Motor neuron (in vitro differentiated cells): ENCODE results near the gene CCDC91. TPM values are rescaled to one million over a fixed set of nuclear protein-coding genes. Genes with fewer than 3 reads are reported as not detected.

Source experiments
- ATAC-seq, 8 experiments: fragments of 200-7000 bp; cut with Tn5 transposase; replicated peaks in 6 of 8; 2 replicates each; pipeline ENCODE4 v1.8.0; 2021; ENCODE audit warnings: mild to moderate bottlenecking in 8 of 8, moderate library complexity in 8 of 8
- H3K27ac ChIP-seq, 2 donors: fragments of 250-450 bp; sonication (Bioruptor Pico); 2 replicates each; pipeline ENCODE4 v1.9.0; 2021; ENCODE audit warnings: antibody characterized with exemption in 2 of 2, mild to moderate bottlenecking in 2 of 2, moderate library complexity in 1 of 2
- H3K4me1 ChIP-seq, 2 donors: fragments of 250-450 bp; sonication (Bioruptor Pico); replicated peaks in 1 of 2; 2 replicates each; pipeline ENCODE4 v1.6.1; 2021; ENCODE audit warnings: antibody characterized with exemption in 2 of 2, mild to moderate bottlenecking in 2 of 2, moderate library complexity in 1 of 2
- H3K4me3 ChIP-seq, 5 donors: fragments of 250-450 bp; sonication (Bioruptor Pico); 2 replicates each; pipeline ENCODE4 v1.9.0; 2021; ENCODE audit warnings: antibody characterized with exemption in 5 of 5, mild to moderate bottlenecking in 5 of 5, moderate library complexity in 4 of 5
- WGBS, 10 experiments: fragments of 450-650 bp; shearing (Covaris generic); methylation state at CpG; one replicate each; pipeline ENCODE4 v1.0.0; 2022; 5-methylcytosine and 5-hydroxymethylcytosine counted together
- in situ Hi-C, 9 experiments: fragments of 400-800 bp; cut with MboI; loops; one replicate each; pipeline ENCODE4 v1.15.0; 2021; ENCODE audit warnings: low sequenced_read_pairs in 9 of 9, low pct_unique_long_range_greater_than_20kb in 2 of 9; ENCODE audit not compliant: unreplicated experiment in 9 of 9
- total RNA-seq, 8 experiments: library from RNA; unstranded; fragments of 300-600 nt; gene quantifications; 2 replicates each; pipeline versions ENCODE4 v1.2.3 to v1.2.4, GENCODE V29; 2022

The CCDC91 gene
- total RNA-seq, 8 experiments from 2014 or later, result 21.6 to 42.3 (median 30.2) TPM

DNA sequence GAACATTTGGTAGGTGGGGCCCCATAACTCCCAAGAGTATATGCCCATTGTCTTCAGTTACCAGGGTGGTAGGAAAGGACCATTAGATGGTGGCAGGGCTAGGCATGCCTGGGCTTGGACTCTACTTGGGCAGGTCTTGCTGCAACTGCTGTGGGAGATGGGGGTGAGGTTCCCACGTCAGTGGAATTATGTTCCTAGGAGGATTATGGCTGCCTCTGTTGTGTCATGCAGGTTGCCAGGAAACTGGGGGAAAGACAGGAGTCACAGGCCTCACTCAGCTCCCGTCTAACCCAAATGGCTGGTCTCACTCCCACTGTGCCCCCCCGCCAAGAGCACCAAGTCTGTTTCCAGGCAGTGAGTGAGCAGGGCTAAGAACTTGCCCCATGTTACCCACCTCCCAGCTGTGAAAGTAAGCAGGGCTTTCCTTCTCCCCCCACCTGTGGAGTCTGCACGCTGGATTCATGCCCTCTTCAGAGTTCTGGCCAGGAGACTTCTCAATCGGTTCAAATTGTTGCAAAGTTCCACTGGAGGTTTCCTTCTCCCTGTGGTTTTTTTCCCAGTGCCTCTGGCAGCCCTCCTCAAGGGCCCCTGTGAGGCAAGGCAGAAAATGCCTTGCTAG lies 337.5 kb downstream of the CCDC91 start:
- no peak overlapping the region for H3K27ac ChIP-seq
- no peak overlapping the region for H3K4me3 ChIP-seq
- no peaks in the 10 kb centered on the region for H3K4me1 ChIP-seq
- no peak for ATAC-seq
- in situ Hi-C loops, result no loop called here
- 80 to 100% (median 100%) methylated on average over 1 to 2 of the region's 5 CpGs; no CpG with 5 or more reads in 4 of the 10 experiments for WGBS, 10 experiments

DNA sequence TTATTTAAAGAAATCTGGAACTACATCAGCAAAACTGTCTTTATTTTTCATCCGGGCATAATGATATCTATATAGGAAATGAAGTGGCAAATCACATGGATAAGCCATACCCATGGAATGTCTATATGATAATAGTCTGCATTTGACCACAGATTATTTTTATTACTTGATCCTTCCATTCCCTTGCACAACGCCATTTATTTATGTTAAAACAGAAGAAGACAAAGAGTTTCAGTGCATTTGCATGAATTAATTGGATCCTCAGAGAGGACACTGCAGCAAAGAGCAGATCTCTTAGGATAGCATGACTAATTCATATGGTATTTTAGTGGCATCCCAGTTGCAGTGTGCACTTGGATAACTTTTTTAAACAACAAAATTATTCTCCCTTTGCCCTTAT lies 345.0 kb downstream of the CCDC91 start:
- WGBS, 10 experiments, result 0 to 100% (median 70%) methylated on average over 1 to 2 of the region's 2 CpGs; no CpG with 5 or more reads in 3 of the 10 experiments
- no peak overlapping the region for H3K4me3 ChIP-seq
- peak in 3 of 8 experiments; percentile 30 to 36 (median 33) for ATAC-seq
- in situ Hi-C loops, result no loop called here
- H3K27ac ChIP-seq, result no peak overlapping the region
- no peaks in the 10 kb centered on the region for H3K4me1 ChIP-seq

- 42 to 100% (median 95%) methylated on average over 1 to 2 of the region's 2 CpGs for WGBS, 10 experiments
- no peak for ATAC-seq
- Histone ChIP-seq H3K4me3 (no peak overlapping the region), H3K4me1 (no peaks in the 10 kb centered on the region), H3K27ac (no peak overlapping the region)
- in situ Hi-C loops, result no loop called here
These were observed 345.8 kb downstream of the CCDC91 start for GRCh38 chr12:28536088-28536487.

DNA sequence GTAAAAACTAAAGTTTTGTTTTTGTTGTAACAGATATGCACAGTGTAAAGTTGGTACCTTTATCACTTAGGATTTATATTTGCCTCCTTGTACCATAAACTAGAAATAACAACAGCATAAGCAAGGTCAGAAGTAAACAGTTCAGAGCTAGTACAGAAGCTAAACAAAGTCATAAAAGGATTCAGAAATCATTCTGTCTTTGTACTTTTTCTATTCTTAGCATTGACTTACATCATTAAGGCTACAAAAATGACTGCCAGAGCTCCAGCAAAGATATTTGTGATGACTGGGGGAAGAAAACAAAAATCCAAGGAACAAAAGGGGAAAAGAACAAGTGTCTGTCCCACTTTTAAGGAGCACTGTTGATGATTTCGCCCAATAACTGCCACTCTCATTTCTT lies 347.2 kb downstream of the CCDC91 start:
- in situ Hi-C loops, result no loop called here
- H3K27ac ChIP-seq, result no peak overlapping the region
- 71 to 100% (median 90%) methylated on average over 1 of the region's 1 CpG; no CpG with 5 or more reads in 3 of the 10 experiments for WGBS, 10 experiments
- no peaks in the 10 kb centered on the region for H3K4me1 ChIP-seq
- no peak for ATAC-seq
- H3K4me3 ChIP-seq, result no peak overlapping the region

GRCh38 chr12:28539691-28540323 lies 349.6 kb downstream of the CCDC91 start:
- Histone ChIP-seq H3K4me1 (no peaks in the 10 kb centered on the region), H3K4me3 (no peak overlapping the region), H3K27ac (no peak overlapping the region)
- in situ Hi-C loops, result no loop called here
- 18 to 100% (median 93%) methylated on average over 1 to 4 of the region's 4 CpGs for WGBS, 10 experiments
- no peak for ATAC-seq

DNA sequence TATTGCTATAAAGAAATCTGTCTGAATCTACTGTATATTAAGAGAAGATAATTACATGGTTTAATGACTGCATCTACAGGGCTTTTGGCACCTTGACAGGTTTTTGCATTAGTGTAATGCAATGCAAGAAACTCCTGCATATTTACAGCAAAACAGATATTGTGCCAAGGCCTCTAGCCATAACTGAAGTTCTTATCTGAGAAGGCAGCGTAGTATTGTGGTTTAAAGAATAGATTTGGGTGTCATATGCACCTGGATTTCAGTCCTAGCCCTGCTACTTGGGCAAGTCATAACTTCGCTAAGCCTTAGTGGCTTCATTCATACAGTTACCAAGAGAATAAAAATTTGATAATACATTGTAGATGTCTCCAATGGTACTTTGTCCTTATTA lies 350.1 kb downstream of the CCDC91 start:
- WGBS, 10 experiments, result 60 to 100% (median 100%) methylated on average over 1 to 2 of the region's 2 CpGs; no CpG with 5 or more reads in 3 of the 10 experiments
- in situ Hi-C loops, result no loop called here
- peak in 3 of 8 experiments; percentile 52 to 69 (median 68) for ATAC-seq
- no peak overlapping the region for H3K4me3 ChIP-seq
- no peaks in the 10 kb centered on the region for H3K4me1 ChIP-seq
- H3K27ac ChIP-seq, result no peak overlapping the region

DNA sequence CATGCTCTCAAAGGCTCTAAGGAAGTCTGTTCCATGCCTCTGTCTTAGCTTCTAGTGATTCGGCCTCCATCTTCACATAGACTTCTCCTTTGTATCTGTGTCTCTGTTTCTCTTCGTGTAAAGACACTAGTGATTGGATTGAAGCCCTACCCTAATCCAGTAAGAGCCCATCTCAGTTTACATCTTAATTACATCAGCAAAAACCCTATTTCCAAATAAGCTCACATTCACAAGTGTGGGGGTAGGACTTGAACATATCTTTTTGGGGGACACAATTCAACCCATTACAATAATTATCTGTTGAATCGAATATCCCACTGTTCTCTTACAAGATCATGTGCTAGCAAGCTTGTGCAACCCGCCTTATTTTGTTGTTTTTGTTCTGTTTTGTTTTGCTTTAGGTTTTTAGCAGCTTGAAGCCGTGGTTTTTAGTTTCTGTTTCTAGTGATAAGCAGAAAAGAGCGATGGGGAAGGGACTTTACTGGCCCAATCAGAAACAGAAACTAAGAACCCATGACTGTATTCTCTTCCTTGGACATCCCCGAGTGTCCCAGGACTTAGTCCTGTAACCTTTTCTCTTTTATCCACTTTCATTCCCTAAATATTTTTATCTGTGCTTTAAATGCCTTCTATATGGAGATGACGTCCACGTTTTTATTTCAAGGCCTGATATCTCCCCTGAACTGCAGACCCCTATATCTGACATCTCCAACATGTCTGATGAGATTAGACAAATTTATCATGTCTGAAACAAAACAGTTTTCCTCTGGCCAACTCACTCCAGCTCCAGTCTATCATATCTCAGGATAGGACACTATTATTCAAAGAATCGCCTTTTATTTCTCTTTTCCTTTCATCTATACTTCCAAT lies 353.0 kb downstream of the CCDC91 start:
- Histone ChIP-seq H3K27ac (no peak overlapping the region), H3K4me1 (no peaks in the 10 kb centered on the region), H3K4me3 (no peak overlapping the region)
- no peak for ATAC-seq
- in situ Hi-C loops, result no loop called here
- WGBS, 10 experiments, result 77 to 96% (median 91%) methylated on average over 6 to 10 of the region's 10 CpGs

GRCh38 chr12:28550757-28551704 lies 360.8 kb downstream of the CCDC91 start:
- peak in 5 of 8 experiments; percentile 38 to 87 (median 61) for ATAC-seq
- no peaks in the 10 kb centered on the region for H3K4me1 ChIP-seq
- no peak overlapping the region for H3K4me3 ChIP-seq
- in situ Hi-C loops, result no loop called here
- no peak overlapping the region for H3K27ac ChIP-seq
- WGBS, 10 experiments, result 0 to 94% (median 65%) methylated on average over 1 to 4 of the region's 4 CpGs

DNA sequence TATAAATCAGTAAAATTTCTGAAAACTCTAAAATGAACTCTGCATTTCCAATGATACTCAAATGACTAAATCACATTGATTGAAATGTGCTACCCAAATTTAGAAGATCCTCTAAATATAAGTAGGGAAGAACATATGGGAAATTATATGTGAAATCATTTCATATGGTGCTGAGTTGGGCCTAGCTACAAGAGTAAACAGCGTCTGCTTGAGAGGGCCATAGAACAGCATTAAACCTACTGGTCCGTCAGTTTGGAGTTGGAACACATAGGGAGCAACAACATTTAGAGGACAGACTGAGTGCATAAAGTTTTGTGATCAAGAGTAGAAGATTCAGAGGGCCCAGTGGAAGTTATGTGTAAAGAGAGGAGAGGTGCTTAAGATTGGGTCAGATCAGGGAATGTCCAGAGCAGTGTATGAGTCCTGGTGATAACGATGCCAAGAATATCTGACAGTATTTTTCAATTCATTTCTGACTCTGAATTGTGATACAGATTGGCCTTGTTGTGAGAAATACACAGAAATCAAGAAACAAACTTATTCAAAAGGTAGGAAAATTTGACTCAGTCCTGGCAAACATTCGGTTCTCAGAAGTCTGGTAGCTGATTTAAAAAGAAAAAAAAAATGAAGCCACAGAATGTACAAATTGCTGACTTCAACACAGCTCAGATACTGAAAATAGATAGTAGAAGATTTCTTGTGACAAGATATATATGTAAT lies 362.2 kb downstream of the CCDC91 start:
- no peaks in the 10 kb centered on the region for H3K4me1 ChIP-seq
- ATAC-seq, result no peak
- H3K27ac ChIP-seq, result no peak overlapping the region
- no peak overlapping the region for H3K4me3 ChIP-seq
- 38 to 100% (median 98%) methylated on average over 1 to 4 of the region's 4 CpGs for WGBS, 10 experiments
- in situ Hi-C loops, result no loop called here

GRCh38 chr12:28555748-28556147 lies 365.5 kb downstream of the CCDC91 start:
- 0 to 100% (median 91%) methylated on average over 1 to 4 of the region's 4 CpGs; no CpG with 5 or more reads in 2 of the 10 experiments for WGBS, 10 experiments
- Histone ChIP-seq H3K4me1 (no peaks in the 10 kb centered on the region), H3K4me3 (no peak overlapping the region), H3K27ac (no peak overlapping the region)
- peak in 1 of 8 experiments; percentile 38 for ATAC-seq
- in situ Hi-C loops, result no loop called here

DNA sequence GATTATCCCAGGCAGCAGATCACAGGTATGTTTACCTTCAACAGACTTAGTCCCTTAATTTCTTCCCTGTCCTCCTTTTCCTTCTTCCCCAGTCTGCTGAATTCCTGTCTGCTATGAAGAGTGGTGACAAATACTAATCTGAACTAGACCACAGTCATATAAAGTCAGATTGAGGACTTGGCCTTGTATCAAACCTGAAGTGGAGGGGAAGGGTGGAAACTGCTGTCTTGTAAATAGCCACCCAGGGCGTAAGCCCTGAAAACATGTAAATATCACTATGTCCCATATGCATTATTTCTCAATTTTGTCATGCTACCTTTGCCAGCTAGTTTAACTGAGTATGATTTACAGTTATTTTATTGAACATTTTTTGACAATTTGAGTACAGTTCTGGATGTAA lies 368.0 kb downstream of the CCDC91 start:
- Histone ChIP-seq H3K4me3 (no peak overlapping the region), H3K4me1 (no peaks in the 10 kb centered on the region)

DNA sequence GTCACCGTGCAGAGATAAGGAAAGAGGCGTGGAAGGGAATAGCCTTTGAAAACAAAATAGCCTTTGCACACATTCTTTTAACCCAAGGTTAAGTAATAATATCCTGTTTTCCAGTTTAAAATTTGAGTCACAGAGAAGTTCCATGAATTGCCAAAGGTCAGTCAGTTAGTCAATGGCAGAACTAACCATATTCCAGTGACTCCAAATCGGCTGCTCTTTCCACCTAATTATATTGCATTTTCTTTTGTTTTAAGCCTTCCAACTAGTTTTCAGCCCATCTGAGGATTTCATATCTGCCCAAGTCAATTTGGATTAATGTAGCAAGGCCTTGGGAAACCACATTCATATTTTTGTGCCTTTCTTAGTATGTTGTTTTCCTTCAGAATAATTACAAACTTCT lies 373.0 kb downstream of the CCDC91 start:
- Histone ChIP-seq H3K27ac (no peak overlapping the region), H3K4me1 (no peaks in the 10 kb centered on the region), H3K4me3 (no peak overlapping the region)
- in situ Hi-C loops, result no loop called here
- WGBS, 10 experiments, result 42 to 95% (median 82%) methylated on average over 2 to 3 of the region's 3 CpGs; no CpG with 5 or more reads in 2 of the 10 experiments
- no peak for ATAC-seq

More for the DNA sequence above, 368.0 kb downstream of the CCDC91 start:
- in situ Hi-C loops, result no loop called here
- peak in 3 of 8 experiments; percentile 38 to 97 (median 87) for ATAC-seq
- WGBS, 10 experiments, result 0 to 100% (median 43%) methylated on average over 1 of the region's 1 CpG; no CpG with 5 or more reads in 5 of the 10 experiments
- H3K27ac ChIP-seq, result no peak overlapping the region
